Breast epithelium (tissue), 3 donors: ENCODE results near the gene CLC.
"Not testable (repeated sequence)": the region's sequence is repeated elsewhere in the genome, so short reads cannot be mapped to it uniquely, and the experiment has no call there.

Source experiments
- CTCF ChIP-seq, 3 donors: fragments of 450-650 bp; IDR thresholded peaks; one replicate each; pipeline ENCODE4 v1.5.1; 2016 to 2017; ENCODE audit warnings: antibody characterized with exemption in 3 of 3, mild to moderate bottlenecking in 3 of 3, moderate library complexity in 3 of 3
- POLR2A ChIP-seq: fragments of 450-650 bp; IDR thresholded peaks from one replicate; pipeline ENCODE4 v1.6.1; 2016; ENCODE audit warnings: antibody characterized with exemption, mild to moderate bottlenecking, moderate library complexity
- POLR2AphosphoS5 ChIP-seq, 3 donors: sonication (generic); formaldehyde crosslinking; IDR thresholded peaks; one replicate each; pipeline ENCODE4 v1.6.1; 2017; ENCODE audit warnings: antibody characterized with exemption in 3 of 3

GRCh38 chr19:39761851-39762250 lies 24.0 kb upstream of the CLC start:
- TF ChIP-seq CTCF (IDR thresholded peaks at IDR 0.05); POLR2A; POLR2AphosphoS5 (IDR thresholded peaks at IDR 0.05): not testable (repeated sequence)
